ENCODE measurements around the gene SHISA4. TPM values are rescaled to one million over a fixed set of nuclear protein-coding genes. Genes with fewer than 3 reads are reported as not detected.
"Not testable (repeated sequence)": the region's sequence is repeated elsewhere in the genome, so short reads cannot be mapped to it uniquely, and the experiment has no call there.

Gene SHISA4
- total RNA-seq, 2 experiments from 2014 or later: 0.33 TPM; not detected in 1

DNA sequence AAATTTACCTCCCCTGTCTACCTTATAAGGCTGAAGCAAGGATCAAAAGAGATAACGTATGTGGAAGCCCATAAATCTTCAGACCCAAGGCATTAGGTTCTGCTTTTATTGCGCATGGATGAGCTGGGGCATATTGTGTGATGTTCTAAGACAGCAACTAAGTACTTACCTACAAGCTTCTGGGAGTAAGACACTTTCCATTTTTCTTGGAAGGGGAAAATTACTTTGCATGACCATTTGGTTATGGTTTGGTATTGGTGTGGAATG lies 36.5 kb downstream of the SHISA4 start:
- Mint-ChIP-seq H3K4me3 (no peak overlapping the region), H3K36me3 (ENCODE audit: low read depth) (no peaks in the 10 kb centered on the region), H3K9me3 (no peaks in the 10 kb centered on the region), H3K27me3 (ENCODE audit: low read depth) (peaks cover 9% of the 10 kb centered on the region), H3K4me1 (ENCODE audit: low read depth) (no peaks in the 10 kb centered on the region), H3K27ac (no peak overlapping the region)
- DNase-seq: no peak
- CTCF ChIA-PET: interaction anchor here (1.0 kb wide), 1 partner anchor 29 kb away, joined by 3 read pairs; no protein-coding TSS in a partner anchor
- intact Hi-C loops (cut with micrococcal nuclease): no loop called here

DNA sequence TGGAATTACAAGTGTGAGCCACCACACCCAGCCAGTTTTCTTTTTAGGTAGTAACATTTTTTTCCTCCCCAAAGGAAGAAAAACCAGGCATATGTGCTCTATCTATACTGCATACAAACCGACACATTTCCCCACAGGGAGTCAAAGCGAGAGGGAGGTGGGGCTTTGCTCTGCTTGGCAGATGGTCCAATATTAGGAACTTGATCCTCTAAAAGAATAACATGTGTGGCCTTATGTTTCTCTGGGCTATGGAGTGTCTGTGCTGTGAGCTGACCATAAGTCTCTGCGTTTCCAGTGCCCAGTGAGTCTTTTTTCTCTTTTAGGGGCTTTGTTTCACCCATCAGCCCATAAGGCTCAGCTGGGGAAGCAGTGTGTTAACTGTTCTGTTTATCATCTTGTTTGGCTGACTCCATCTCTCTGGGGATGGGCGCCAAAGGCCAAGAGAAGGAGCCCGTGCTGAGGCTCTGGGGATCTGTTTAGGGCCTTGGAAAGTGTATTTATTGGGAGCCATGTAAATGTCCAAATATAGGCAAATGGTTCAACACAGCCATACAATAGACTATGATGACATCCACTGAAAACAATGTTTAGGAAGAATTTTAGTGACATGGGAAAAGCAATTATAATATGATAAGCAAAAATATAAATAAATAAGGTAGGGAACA lies 37.4 kb downstream of the SHISA4 start:
- Mint-ChIP-seq H3K27me3 (ENCODE audit: low read depth) (peaks cover 7% of the 10 kb centered on the region), H3K36me3 (ENCODE audit: low read depth) (no peaks in the 10 kb centered on the region), H3K4me3 (no peak overlapping the region), H3K4me1 (ENCODE audit: low read depth) (no peaks in the 10 kb centered on the region), H3K27ac (no peak overlapping the region), H3K9me3 (no peaks in the 10 kb centered on the region)
- DNase-seq: no peak
- CTCF ChIA-PET: interaction anchor here (0.6 to 0.9 kb wide), 2 partner anchors 73 to 841 kb away, joined by 3 read pairs; no protein-coding TSS in a partner anchor
- intact Hi-C loops (cut with micrococcal nuclease): no loop called here

DNA sequence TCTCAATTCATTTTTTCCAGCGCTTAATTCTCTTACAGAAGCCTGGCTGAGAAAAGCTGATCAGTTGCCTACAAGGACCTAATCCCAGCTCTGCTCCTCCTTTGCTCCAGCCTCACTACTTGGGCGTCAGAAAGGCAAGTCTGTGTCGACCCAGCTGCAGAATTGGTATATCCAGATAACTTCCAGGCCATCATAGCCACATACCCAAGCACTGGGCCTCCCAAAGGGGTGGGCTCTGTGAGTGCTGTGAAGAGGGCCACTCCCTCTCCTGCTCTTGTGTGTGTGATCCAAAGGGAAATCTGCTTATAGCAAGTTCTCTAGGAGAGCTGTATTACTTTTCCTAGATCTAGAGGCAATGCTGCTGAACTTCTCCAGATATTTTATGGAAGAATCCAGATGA lies 39.6 kb downstream of the SHISA4 start:
- Mint-ChIP-seq H3K27me3 (ENCODE audit: low read depth) (no peaks in the 10 kb centered on the region), H3K4me1 (ENCODE audit: low read depth) (no peaks in the 10 kb centered on the region), H3K36me3 (ENCODE audit: low read depth) (no peaks in the 10 kb centered on the region), H3K4me3 (no peak overlapping the region), H3K27ac (no peak overlapping the region), H3K9me3 (no peaks in the 10 kb centered on the region)
- CTCF ChIA-PET: interaction anchor here (0.7 to 1.5 kb wide), 2 partner anchors 17 to 32 kb away, joined by 3 to 6 read pairs; no protein-coding TSS in a partner anchor
- intact Hi-C loops (cut with micrococcal nuclease): no loop called here
- DNase-seq: no peak

DNA sequence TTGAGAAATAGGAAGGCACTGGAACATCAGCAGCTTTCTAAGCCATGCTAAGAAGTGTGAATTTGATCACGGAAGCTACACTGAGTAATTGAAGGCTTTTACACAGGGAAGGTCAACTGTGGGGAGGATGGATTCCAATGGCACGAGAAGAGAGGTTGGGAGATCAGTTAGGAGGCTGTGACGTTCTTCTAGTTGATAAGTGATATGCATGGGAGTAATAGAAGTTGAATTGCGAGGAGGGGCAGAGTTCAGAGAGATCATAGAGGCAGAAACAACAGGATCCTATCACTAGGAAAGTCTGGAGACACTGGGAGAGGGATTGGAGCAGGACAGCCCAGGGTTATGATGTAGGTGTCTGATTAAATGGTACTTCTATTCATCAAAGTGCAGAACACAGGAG lies 41.4 kb downstream of the SHISA4 start:
- CTCF ChIA-PET: interaction anchor here (0.5 kb wide), 1 partner anchor 24 kb away, joined by 3 read pairs; no protein-coding TSS in a partner anchor
- Mint-ChIP-seq H3K4me1 (ENCODE audit: low read depth) (no peaks in the 10 kb centered on the region), H3K9me3 (no peaks in the 10 kb centered on the region), H3K27ac (no peak overlapping the region), H3K36me3 (ENCODE audit: low read depth) (no peaks in the 10 kb centered on the region), H3K4me3 (no peak overlapping the region), H3K27me3 (ENCODE audit: low read depth) (peaks cover 7% of the 10 kb centered on the region)
- intact Hi-C loops (cut with micrococcal nuclease): no loop called here
- no peak for DNase-seq

DNA sequence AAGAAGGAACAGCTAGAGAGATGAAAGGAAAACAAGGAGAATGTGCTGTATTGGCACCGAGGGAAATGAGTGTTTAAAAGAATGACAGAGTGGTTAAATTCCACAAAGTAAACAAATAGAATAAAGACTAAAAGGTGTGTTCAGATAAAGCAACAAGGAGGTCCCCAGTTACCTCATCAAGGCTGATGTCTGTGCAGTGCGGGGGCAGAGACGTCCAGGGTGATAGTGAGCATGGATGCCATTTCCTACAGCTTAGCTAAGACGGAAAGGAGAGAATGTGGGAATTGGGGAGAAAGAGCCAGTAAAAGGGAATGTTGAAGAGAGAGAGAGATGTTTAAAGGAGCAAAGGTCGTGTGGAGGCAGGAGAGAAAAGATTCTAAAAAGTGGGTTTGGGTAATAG lies 42.1 kb downstream of the SHISA4 start:
- Mint-ChIP-seq H3K36me3 (ENCODE audit: low read depth) (no peaks in the 10 kb centered on the region), H3K4me1 (ENCODE audit: low read depth) (no peaks in the 10 kb centered on the region), H3K9me3 (no peaks in the 10 kb centered on the region), H3K27me3 (ENCODE audit: low read depth) (peaks cover 8% of the 10 kb centered on the region), H3K4me3 (no peak overlapping the region), H3K27ac (no peak overlapping the region)
- CTCF ChIA-PET: no interaction called here
- DNase-seq: no peak
- intact Hi-C loops (cut with micrococcal nuclease): no loop called here

DNA sequence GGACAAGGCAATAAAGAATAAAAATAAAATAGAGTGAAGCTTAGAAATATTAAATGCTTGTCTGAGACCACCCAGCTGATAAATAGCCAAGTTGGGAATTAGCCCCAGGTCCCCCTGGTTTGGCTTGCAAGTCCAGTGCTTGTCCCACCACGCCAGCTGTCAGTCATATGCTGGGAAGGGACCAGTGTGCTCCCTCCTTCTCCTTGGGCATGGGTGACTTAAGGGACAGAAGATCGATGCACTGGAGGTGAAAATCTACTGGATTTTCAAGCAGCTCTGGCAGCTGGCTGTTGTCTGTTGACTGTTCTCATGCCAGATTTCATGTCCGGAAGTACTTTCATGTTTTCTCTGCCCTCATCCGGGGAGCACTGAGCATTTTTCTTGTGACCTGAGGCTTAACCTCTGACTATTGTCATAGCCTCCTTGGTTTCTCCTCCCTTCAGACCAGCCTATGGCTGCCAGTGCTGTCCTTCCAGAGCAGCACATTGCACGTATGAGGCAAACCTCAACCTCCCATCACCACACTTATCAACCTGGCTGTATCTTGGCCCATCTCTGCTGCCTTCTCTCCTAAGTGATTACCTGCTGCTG lies 45.2 kb downstream of the SHISA4 start:
- no peak for DNase-seq
- Mint-ChIP-seq H3K27ac (no peak overlapping the region), H3K27me3 (ENCODE audit: low read depth) (peaks cover 12% of the 10 kb centered on the region), H3K4me1 (ENCODE audit: low read depth) (no peaks in the 10 kb centered on the region), H3K4me3 (no peak overlapping the region), H3K36me3 (ENCODE audit: low read depth) (no peaks in the 10 kb centered on the region), H3K9me3 (no peaks in the 10 kb centered on the region)
- intact Hi-C loops (cut with micrococcal nuclease): no loop called here
- CTCF ChIA-PET: no interaction called here

DNA sequence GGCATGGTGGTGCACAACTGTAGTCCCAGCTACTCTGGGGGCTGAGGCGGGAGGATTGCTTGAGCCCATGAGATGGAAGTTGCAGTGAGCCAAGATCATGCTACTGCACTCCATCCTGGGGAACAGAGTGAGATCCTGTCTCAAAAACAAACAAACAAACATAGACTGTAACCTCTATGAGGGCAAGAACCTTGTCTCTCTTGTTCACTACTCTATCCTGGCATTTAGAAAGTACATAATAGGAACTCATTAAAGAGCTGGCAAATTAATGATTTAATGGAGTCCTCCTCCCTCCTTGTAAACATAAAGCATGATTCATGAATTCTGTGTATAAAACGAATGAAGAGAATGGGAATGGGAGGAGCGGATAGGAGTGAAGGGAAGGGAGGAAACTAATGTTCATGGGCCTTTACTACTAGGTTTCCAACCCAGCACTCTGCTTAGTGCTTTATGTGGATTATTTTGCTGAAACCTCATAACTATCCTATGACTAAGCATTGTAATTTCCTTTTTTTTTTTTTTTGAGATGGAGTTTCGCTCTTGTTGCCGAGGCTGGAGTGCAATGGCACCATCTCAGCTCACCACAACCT lies 49.0 kb downstream of the SHISA4 start:
- Mint-ChIP-seq H3K4me1 (ENCODE audit: low read depth) (no peaks in the 10 kb centered on the region), H3K27me3 (ENCODE audit: low read depth) (peaks cover 12% of the 10 kb centered on the region), H3K4me3 (no peak overlapping the region), H3K9me3 (no peaks in the 10 kb centered on the region), H3K27ac (no peak overlapping the region), H3K36me3 (ENCODE audit: low read depth) (no peaks in the 10 kb centered on the region)
- DNase-seq: no peak
- CTCF ChIA-PET: interaction anchor here (0.6 to 1.2 kb wide), 3 partner anchors 14 to 229 kb away, joined by 3 to 4 read pairs (median 3); no protein-coding TSS in a partner anchor
- intact Hi-C loops (cut with micrococcal nuclease): no loop called here

DNA sequence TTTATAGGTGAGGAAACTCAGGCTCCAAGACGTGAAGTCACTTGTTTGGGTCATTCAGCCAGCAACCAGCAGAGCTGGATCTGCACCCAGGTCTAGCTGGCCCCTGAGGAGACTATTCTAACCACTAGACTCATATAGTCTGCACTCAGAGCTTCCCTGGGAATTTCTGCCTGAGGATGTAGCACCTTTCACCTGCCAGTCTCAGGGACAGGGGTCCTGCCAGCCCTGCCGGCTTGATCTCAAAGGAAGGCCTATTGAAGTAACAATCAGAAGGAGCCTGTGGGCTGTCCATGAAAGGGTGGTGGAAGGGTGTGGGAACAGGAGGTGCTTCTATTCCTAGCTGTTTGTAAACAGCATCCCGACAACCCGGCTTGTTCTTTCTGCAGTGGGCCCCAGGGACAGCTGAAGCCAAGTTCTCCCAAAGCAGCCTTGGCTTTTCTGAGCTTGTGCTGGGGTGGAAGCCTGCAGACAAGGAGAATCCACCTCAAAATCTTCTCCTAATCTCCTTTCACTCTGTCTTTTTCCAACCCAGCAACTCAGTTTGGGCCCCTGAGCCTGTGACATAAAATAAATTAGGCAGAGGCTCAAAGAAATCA lies 49.8 kb downstream of the SHISA4 start:
- no peak overlapping the region for H3K4me3 Mint-ChIP-seq
- intact Hi-C loops (cut with micrococcal nuclease): no loop called here
- CTCF ChIA-PET: interaction anchor here (0.5 to 1.3 kb wide), 3 partner anchors 13 to 43 kb away, joined by 3 to 4 read pairs (median 3); no protein-coding TSS in a partner anchor

DNA sequence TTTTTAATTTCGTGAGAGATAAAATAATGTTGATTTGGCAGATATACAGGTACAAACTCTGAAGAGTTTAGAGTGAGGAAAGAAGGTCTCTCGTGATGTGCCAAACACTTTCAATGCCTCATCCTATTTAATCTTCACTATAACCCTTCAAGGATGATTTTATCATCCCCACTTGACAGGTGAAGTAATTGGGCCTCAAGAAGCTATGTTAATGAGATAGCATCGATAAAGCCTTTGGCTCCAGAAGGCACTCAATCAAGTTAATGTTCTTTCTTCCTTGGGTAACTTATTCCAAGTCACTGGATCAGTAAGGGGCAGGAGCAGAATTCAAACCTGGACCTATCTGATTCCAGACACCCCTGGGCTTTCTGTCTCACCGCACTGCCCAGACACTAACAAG lies 50.5 kb downstream of the SHISA4 start:
- no peak overlapping the region for H3K4me3 Mint-ChIP-seq
- no peak overlapping the region for H3K27ac Mint-ChIP-seq

More for the DNA sequence above, 49.8 kb downstream of the SHISA4 start:
- no peaks in the 10 kb centered on the region for H3K9me3 Mint-ChIP-seq
- H3K4me1 Mint-ChIP-seq (ENCODE audit: low read depth): no peaks in the 10 kb centered on the region
- peaks cover 12% of the 10 kb centered on the region for H3K27me3 Mint-ChIP-seq (ENCODE audit: low read depth)
- H3K27ac Mint-ChIP-seq: no peak overlapping the region
- H3K36me3 Mint-ChIP-seq (ENCODE audit: low read depth): no peaks in the 10 kb centered on the region
- DNase-seq: no peak

DNA sequence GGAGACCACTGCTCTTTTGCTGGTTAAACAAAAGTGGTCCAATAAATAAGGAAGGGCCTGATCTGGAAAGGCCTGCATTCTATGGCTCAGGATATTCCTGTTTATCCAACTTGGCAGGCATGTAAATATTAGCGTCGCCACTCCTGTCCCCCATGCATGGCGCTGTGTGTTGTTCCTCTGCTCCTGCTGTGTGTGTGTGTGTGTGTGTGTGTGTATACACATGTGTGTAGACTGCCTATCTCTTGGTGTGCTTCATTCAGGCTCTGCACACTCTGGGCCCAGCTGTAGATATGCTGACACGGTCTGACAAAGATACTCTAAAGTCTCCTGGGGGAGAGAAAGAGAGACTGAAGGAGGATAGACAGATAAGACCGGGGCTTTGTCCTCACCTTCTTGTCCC lies 50.9 kb downstream of the SHISA4 start:
- Mint-ChIP-seq H3K36me3 (ENCODE audit: low read depth) (no peaks in the 10 kb centered on the region), H3K9me3 (no peaks in the 10 kb centered on the region), H3K27me3 (ENCODE audit: low read depth) (peaks cover 17% of the 10 kb centered on the region), H3K4me3 (no peak overlapping the region), H3K4me1 (ENCODE audit: low read depth) (no peaks in the 10 kb centered on the region), H3K27ac (no peak overlapping the region)
- CTCF ChIA-PET: interaction anchor here (0.7 to 1.3 kb wide), 2 partner anchors 31 to 44 kb away, joined by 3 read pairs; no protein-coding TSS in a partner anchor
- intact Hi-C loops (cut with micrococcal nuclease): no loop called here
- DNase-seq: no peak

More for the DNA sequence above, 50.5 kb downstream of the SHISA4 start:
- CTCF ChIA-PET: interaction anchor here (0.5 to 1.3 kb wide), 3 partner anchors 29 to 43 kb away, joined by 3 read pairs; no protein-coding TSS in a partner anchor
- intact Hi-C loops (cut with micrococcal nuclease): no loop called here
- Mint-ChIP-seq H3K9me3 (no peaks in the 10 kb centered on the region), H3K4me1 (ENCODE audit: low read depth) (no peaks in the 10 kb centered on the region), H3K36me3 (ENCODE audit: low read depth) (no peaks in the 10 kb centered on the region), H3K27me3 (ENCODE audit: low read depth) (peaks cover 16% of the 10 kb centered on the region)
- DNase-seq: no peak

DNA sequence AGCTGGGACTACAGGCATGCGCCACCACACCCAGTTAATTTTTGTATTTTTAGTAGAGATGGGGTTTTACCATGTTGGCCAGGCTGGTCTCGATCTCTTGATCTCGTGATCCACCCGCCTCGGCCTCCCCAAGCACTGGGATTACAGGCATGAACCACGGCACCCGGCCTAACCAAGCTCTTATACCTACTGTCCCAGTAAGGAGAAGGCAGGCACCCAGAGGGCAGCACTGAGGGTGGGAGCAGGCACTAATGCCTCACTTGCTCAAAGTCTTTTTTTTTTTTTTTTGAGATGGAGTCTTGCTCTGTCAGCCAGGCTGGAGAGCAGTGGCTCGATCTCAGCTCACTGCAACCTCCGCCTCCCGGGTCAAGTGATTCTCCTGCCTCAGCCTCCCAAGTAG lies 51.6 kb downstream of the SHISA4 start:
- DNase-seq; H3K36me3 Mint-ChIP-seq (ENCODE audit: low read depth); H3K4me3 Mint-ChIP-seq; H3K27ac Mint-ChIP-seq; intact Hi-C loops (cut with micrococcal nuclease); H3K4me1 Mint-ChIP-seq (ENCODE audit: low read depth); H3K9me3 Mint-ChIP-seq: not testable (repeated sequence)
- CTCF ChIA-PET: interaction anchor here (0.6 kb wide), 1 partner anchor 203 kb away, joined by 4 read pairs; no protein-coding TSS in a partner anchor
- peaks cover 19% of the 10 kb centered on the region for H3K27me3 Mint-ChIP-seq (ENCODE audit: low read depth)

DNA sequence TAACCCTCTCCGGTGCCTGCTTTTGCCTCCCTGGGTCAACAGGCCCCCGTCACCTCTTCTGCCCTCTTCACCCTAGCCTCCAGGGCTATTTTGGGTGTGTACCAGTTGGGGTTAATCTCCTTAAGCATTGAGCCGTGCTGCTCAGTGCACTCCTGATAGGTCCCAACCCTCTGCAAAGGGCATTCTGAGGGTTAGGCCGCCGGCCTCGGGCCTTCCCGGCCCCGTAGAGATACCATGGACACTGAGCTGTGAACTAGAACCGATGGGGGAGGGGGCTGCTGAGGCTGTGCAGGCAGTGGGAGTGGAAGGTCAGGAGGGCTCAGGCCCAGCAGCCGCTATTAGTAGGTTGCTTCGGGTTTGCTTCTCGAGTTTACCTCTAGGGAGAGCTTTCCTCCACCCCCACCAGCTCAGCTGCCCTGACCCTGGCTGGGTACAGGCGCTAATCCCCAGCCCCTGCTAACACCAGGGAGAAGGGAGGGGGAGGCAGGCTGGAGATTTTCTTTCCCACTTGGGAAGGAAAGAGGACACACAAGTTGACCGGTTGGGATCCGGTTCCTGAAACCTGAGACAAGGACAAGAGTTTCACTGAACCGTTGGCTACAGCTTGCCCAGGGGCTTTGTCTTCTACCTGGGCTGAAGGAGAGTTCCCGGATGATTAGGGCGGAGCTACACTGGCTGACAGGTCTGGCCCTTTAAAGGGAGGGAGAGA lies 52.9 kb downstream of the SHISA4 start:
- DNase-seq: no peak
- H3K27me3 Mint-ChIP-seq (ENCODE audit: low read depth): peaks cover 28% of the 10 kb centered on the region
- H3K4me1 Mint-ChIP-seq (ENCODE audit: low read depth): peaks cover 12% of the 10 kb centered on the region
- intact Hi-C loops (cut with micrococcal nuclease): no loop called here
- no peaks in the 10 kb centered on the region for H3K36me3 Mint-ChIP-seq (ENCODE audit: low read depth)
- no peak overlapping the region for H3K4me3 Mint-ChIP-seq
- CTCF ChIA-PET: interaction anchor here (0.5 kb wide), 1 partner anchor 73 kb away, joined by 5 read pairs; no protein-coding TSS in a partner anchor
- no peaks in the 10 kb centered on the region for H3K9me3 Mint-ChIP-seq
- H3K27ac Mint-ChIP-seq: no peak overlapping the region
